NT2/D1 (cell line): ENCODE data around the gene MYG1.

Experiments
- DNase-seq: peaks from one replicate; pipeline ENCODE4 v3.0.0-alpha.2; 2011; ENCODE audit warnings: low read depth, low spot score
- H3K27me3 ChIP-seq: 2 replicates; pipeline ENCODE4 v1.6.0; 2011; ENCODE audit warnings: mild to moderate bottlenecking; ENCODE audit not compliant: insufficient read length, insufficient read depth
- H3K36me3 ChIP-seq: 2 replicates; pipeline ENCODE4 v1.6.1; 2011; ENCODE audit warnings: mild to moderate bottlenecking, low read length, mixed read lengths; ENCODE audit not compliant: insufficient read depth, insufficient read length
- H3K4me1 ChIP-seq: 2 replicates; pipeline ENCODE4 v1.5.1; 2011; ENCODE audit not compliant: insufficient read depth, insufficient read length
- H3K4me3 ChIP-seq: 2 replicates; pipeline ENCODE4 v1.5.1; 2011; ENCODE audit warnings: low read depth; ENCODE audit not compliant: insufficient read length
- H3K9ac ChIP-seq: 2 replicates; pipeline ENCODE4 v1.6.0; 2011; ENCODE audit warnings: low read depth; ENCODE audit not compliant: insufficient read length
- H3K9me3 ChIP-seq: 2 replicates; pipeline ENCODE4 v1.5.1; 2011; ENCODE audit warnings: mild to moderate bottlenecking, low read length; ENCODE audit not compliant: insufficient read depth
- SUZ12 ChIP-seq: IDR thresholded peaks from 2 replicates; pipeline ENCODE4 v1.6.1; 2011; ENCODE audit not compliant: insufficient read length, insufficient read depth; ENCODE audit errors: extremely low read depth
- YY1 ChIP-seq: IDR thresholded peaks from 2 replicates; pipeline ENCODE4 v1.6.1; 2011; ENCODE audit not compliant: insufficient read length, insufficient read depth
- ZNF274 ChIP-seq: IDR thresholded peaks from 2 replicates; pipeline ENCODE4 v1.6.1; 2011; ENCODE audit warnings: mild to moderate bottlenecking, low read depth, low read length

The MYG1 gene

GRCh38 chr12:53340398-53340797, 40.9 kb downstream of the MYG1 start:
- H3K4me1 ChIP-seq = peaks cover 23% of the 10 kb centered on the region
- H3K9ac ChIP-seq = no peak overlapping the region
- TF ChIP-seq SUZ12 = no peak
- no peak for TF ChIP-seq YY1
- no peak for TF ChIP-seq ZNF274
- no peak for DNase-seq
- no peak overlapping the region for H3K4me3 ChIP-seq
- peaks cover 12% of the 10 kb centered on the region for H3K27me3 ChIP-seq
- no peaks in the 10 kb centered on the region for H3K36me3 ChIP-seq
- no peaks in the 10 kb centered on the region for H3K9me3 ChIP-seq

- no peak overlapping the region for H3K9ac ChIP-seq
- H3K9me3 ChIP-seq = no peaks in the 10 kb centered on the region
- H3K36me3 ChIP-seq = no peaks in the 10 kb centered on the region
- no peak for DNase-seq
- H3K4me1 ChIP-seq = peaks cover 17% of the 10 kb centered on the region
- no peak overlapping the region for H3K4me3 ChIP-seq
- peaks cover 20% of the 10 kb centered on the region for H3K27me3 ChIP-seq
- TF ChIP-seq ZNF274 = no peak
- no peak for TF ChIP-seq YY1
- no peak for TF ChIP-seq SUZ12
Observed at GRCh38 chr12:53343449-53343848, 44.0 kb downstream of the MYG1 start.

GRCh38 chr12:53343969-53344368, 44.5 kb downstream of the MYG1 start:
- TF ChIP-seq ZNF274 (no peak), SUZ12 (no peak), YY1 (no peak)
- peaks cover 20% of the 10 kb centered on the region for H3K27me3 ChIP-seq
- H3K36me3 ChIP-seq = no peaks in the 10 kb centered on the region
- DNase-seq = no peak
- H3K9me3 ChIP-seq = no peaks in the 10 kb centered on the region
- no peak overlapping the region for H3K4me3 ChIP-seq
- H3K4me1 ChIP-seq = peaks cover 13% of the 10 kb centered on the region
- no peak overlapping the region for H3K9ac ChIP-seq

- H3K27me3 ChIP-seq = peaks cover 20% of the 10 kb centered on the region
- no peak for DNase-seq
- peak overlapping the region; percentile 78 for H3K9ac ChIP-seq
Observed at GRCh38 chr12:53344487-53344823, 45.0 kb downstream of the MYG1 start.

GRCh38 chr12:53344824-53345485, 45.5 kb downstream of the MYG1 start:
- H3K9ac ChIP-seq = peak overlapping the region; percentile 84
- H3K9me3 ChIP-seq = no peaks in the 10 kb centered on the region
- no peak for TF ChIP-seq SUZ12
- TF ChIP-seq ZNF274 = no peak
- no peak for TF ChIP-seq YY1
- DNase-seq = no peak
- H3K27me3 ChIP-seq = peaks cover 20% of the 10 kb centered on the region
- H3K4me3 ChIP-seq = peak overlapping the region; percentile 76
- H3K36me3 ChIP-seq = no peaks in the 10 kb centered on the region
- H3K4me1 ChIP-seq = peaks cover 13% of the 10 kb centered on the region

More at GRCh38 chr12:53344487-53344823, 45.0 kb downstream of the MYG1 start:
- Histone ChIP-seq H3K9me3 (no peaks in the 10 kb centered on the region), H3K4me3 (peak overlapping the region; percentile 42), H3K4me1 (peaks cover 13% of the 10 kb centered on the region), H3K36me3 (no peaks in the 10 kb centered on the region)
- no peak for TF ChIP-seq ZNF274
- TF ChIP-seq SUZ12 = no peak
- no peak for TF ChIP-seq YY1

GRCh38 chr12:53345486-53346188, 46.1 kb downstream of the MYG1 start:
- peaks cover 13% of the 10 kb centered on the region for H3K4me1 ChIP-seq
- H3K9me3 ChIP-seq = no peaks in the 10 kb centered on the region
- peaks cover 20% of the 10 kb centered on the region for H3K27me3 ChIP-seq
- H3K4me3 ChIP-seq = peak overlapping the region; percentile 76
- H3K36me3 ChIP-seq = no peaks in the 10 kb centered on the region
- peak overlapping the region; percentile 33 for H3K9ac ChIP-seq
- no peak for TF ChIP-seq YY1
- TF ChIP-seq ZNF274 = no peak
- DNase-seq = no peak

GRCh38 chr12:53346491-53346890, 47.0 kb downstream of the MYG1 start:
- Histone ChIP-seq H3K36me3 (no peaks in the 10 kb centered on the region), H3K4me3 (no peak overlapping the region)

More at GRCh38 chr12:53346491-53346890, 47.0 kb downstream of the MYG1 start:
- Histone ChIP-seq H3K9me3 (no peaks in the 10 kb centered on the region), H3K4me1 (peaks cover 13% of the 10 kb centered on the region), H3K9ac (no peak overlapping the region), H3K27me3 (peaks cover 20% of the 10 kb centered on the region)
- TF ChIP-seq ZNF274 (no peak), SUZ12 (no peak), YY1 (no peak)
- DNase-seq = no peak
